ENCODE data around the gene RBM20.

Gene RBM20

DNA sequence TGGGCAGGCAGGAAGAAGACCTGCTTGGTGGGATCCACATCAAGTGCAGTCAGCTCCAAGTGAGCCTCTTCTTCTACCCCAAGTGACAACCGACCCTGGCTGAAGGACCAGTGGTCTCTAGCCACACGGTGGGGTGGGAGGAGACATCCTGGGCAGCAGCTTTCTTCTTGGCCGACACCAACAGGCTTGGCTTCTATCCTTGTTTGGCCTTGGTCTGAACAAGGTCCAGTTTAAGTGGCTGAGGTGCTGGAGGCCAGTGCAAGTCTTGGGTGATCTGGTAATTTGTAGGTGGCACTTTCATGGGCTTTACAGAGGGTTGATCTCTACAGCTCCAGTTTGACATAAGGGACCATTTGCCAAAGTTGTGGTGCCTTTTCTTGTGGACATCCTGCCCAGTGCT is 164.0 kb downstream of the RBM20 start:
- DNase-seq: no peak

DNA sequence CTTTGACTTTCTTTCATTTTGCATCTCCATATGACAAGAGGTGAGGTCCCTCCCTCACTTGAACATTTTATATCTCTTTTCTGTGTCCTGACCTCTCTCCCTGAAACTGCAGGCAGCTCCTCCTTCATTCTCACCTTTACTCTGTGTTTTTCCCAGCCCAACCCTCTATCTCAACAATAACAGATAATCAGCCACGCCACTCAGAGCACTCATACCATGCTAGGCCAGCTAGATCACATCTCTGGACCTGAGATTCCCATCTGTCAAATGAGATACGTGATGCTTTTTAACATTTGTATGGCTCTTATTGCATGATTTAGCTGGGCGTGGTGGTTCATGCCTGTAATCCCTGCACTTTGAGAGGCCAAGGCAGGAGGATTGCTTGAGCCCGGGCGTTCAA is 164.5 kb downstream of the RBM20 start:
- no peak for DNase-seq

GRCh38 chr10:110810625-110811024 is 166.5 kb downstream of the RBM20 start:
- DNase-seq: no peak

DNA sequence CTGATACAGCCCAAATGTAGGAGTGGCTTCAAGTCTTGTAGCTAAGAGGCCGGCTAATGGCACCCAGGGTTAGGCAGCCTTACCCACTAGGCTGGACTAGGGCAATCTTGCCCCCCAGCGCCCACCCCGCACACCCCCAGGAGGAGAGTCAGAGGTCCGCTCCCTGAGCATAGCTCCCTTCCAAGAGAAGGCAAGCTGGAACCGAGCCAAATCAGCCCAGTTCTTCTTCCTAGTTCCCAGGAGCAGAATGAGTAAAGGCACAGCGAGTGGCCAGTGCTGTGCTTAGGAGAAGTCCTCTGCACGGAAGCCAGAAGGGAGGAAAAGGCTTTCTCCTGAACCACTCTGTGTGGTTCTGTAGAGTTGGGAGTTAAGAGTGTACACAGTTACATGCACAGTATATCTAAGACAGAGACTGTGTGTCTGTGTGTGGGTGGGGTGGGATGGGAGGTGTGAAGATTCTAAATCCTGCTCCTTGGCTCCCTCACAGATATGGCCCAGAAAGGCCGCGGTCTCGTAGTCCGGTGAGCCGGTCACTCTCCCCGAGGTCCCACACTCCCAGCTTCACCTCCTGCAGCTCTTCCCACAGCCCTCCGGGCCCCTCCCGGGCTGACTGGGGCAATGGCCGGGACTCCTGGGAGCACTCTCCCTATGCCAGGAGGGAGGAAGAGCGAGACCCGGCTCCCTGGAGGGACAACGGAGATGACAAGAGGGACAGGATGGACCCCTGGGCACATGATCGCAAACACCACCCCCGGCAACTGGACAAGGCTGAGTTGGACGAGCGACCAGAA is 167.8 kb downstream of the RBM20 start:
- DNase-seq: peak in 6 of 56 donors; percentile 8 to 19 (median 15)

- no peak for DNase-seq
These were observed 168.4 kb downstream of the RBM20 start for GRCh38 chr10:110812583-110812982.

GRCh38 chr10:110813743-110814472 is 169.8 kb downstream of the RBM20 start:
- DNase-seq: no peak

DNA sequence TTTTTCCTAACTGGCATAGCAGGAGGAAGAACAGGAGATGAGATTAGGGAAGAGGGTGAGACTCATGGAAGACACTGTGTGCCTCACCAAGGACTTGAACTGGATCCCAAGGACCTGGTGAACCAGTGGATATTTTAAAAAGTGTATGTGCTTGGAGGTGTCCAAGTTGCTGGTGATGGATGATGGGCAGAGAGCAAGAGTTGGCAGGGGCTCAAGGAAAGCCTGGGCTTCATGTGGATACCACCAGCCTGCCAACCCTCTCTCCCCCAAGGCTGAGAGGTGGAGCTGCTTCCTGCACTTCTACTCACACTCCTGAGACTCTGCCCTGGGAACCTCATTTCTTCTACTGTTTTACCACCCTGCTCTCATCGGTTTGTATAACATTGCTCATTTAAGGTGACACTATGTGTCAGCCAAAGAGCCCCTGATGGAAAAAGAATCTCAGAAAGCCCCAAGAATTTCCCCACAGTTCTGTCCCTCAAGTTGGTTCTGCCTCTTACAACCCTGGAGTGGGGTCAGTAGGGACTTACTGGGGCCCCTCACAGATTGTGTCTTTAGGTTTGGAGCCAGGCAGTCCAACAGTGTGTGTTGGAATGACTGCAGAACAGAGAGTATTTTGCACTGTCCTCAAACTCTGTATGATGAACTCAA is 171.3 kb downstream of the RBM20 start:
- DNase-seq: no peak

- no peak for DNase-seq
These were observed 173.5 kb downstream of the RBM20 start for GRCh38 chr10:110817614-110818013.

- no peak for DNase-seq
These were observed 174.4 kb downstream of the RBM20 start for GRCh38 chr10:110818311-110819256.

GRCh38 chr10:110820321-110820814 is 176.2 kb downstream of the RBM20 start:
- DNase-seq: peak in 33 of 56 donors; percentile 6 to 82 (median 31)

- DNase-seq: no peak
These were observed 177.4 kb downstream of the RBM20 start for GRCh38 chr10:110821508-110821907.

DNA sequence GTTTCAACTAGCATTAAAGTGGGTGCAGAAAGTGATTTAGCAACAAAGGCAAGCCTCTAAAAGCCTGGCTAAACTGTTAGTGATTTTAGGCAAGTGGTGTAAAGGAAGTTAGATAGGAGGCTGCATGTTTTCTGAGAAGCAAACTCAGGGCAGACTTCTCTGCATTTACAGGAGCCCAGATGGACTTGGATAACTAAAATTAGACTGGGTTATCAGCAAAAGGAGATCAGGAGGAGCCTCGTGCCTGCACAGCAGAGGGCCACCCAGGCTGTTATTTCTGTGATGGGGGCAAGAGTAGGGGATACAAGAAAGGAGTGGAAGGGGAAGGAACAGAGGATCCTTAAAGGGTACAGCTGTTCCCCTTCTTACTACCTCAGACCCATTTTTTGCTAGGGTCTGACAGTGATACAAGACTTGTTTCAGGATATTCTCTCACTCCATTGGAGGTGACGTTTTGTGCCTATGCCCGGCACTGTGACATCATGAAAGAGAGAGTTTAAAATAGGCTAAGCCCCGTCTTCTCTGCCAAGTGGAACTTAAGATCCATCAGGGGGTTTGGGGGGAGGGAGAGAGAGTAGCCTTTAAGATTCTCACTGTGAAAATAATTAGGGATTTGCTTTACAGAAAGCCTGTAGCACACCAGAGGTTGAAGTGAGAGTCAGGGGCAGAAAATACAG is 178.0 kb downstream of the RBM20 start:
- DNase-seq: peak in 4 of 56 donors; percentile 16 to 35 (median 22)

- peak in 23 of 56 donors; percentile 8 to 75 (median 27) for DNase-seq
These were observed 178.7 kb downstream of the RBM20 start for GRCh38 chr10:110822712-110823311.

DNA sequence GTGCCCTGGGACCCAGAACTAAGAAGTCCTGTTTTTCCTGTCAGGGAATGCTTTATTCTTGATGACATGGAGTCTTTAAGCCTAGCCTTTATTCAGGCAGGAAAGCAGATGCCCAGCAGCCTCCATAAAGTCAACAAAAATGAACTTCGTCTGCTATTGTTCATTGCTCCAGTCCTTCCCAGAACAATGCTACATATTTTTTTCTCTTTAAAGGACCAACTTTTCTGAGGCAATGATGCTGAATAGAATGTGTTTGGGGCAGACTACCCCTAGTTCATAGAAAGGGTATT is 180.0 kb downstream of the RBM20 start:
- no peak for DNase-seq

DNA sequence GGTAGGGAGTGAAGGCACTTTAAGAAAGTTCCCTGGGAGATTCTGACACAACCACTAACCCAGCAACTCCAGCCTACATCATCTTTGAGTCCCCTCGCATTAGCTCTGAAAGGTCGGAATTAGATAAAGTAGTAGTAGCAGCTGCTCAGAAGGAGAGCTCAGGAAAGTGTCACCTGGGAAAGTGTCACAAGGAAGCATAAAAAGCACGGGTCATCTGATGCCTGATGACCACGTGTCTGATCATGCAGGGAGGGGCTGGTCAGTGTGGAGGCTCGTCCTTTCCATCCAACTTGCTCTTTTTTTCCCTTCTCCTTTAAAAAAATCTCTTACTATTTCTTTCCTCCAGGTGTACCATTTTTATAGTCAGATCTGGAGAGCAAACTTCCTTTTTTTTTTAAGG is 180.5 kb downstream of the RBM20 start:
- DNase-seq: no peak

GRCh38 chr10:110825508-110825907 is 181.4 kb downstream of the RBM20 start:
- no peak for DNase-seq

DNA sequence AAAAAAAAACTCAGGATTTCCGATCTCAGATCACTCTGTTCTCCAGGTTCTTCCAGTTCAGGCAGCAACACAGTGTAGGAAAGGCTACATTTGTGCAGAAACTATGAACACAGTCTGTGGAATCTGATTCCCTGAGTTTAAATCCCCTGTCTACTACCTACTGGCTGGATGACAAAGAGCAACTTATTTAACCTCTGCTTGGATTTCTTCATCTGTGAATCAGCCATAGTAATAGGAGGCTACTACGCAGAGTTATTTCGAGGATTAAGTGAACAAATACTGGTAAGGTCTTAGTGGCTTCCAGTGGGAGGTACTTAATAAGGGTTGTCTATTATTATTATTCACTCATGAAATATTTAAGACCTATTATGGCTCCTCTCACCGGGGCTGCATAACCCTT is 183.3 kb downstream of the RBM20 start:
- no peak for DNase-seq

- peak in 1 of 56 donors; percentile 12 for DNase-seq
These were observed 183.7 kb downstream of the RBM20 start for GRCh38 chr10:110827875-110828274.

DNA sequence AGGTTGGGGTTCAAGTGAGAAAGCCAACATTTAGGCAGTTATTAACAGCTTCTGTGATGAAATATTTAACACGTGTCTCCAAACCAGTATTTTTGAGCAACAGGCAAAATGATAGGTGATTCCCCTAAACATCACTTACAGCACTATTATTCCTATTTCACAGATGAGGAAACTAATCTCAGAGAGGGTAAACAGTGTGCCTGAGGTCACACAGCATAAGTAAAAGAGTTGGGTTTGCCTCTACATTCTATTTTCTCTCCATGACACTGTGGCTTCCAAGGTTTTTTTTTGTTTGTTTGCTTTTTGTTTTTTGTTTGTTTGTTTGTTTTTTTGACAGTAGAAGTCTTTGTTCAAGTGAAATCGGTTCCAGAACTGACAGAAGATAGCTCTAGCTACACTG is 184.4 kb downstream of the RBM20 start:
- no peak for DNase-seq
